Measurements from ENCODE around the gene CNEP1R1. TPM values are rescaled to one million over a fixed set of nuclear protein-coding genes. Genes with fewer than 3 reads are reported as not detected.

Gene CNEP1R1
- total RNA-seq, 1 experiment from 2014 or later, result 12.2 TPM

DNA sequence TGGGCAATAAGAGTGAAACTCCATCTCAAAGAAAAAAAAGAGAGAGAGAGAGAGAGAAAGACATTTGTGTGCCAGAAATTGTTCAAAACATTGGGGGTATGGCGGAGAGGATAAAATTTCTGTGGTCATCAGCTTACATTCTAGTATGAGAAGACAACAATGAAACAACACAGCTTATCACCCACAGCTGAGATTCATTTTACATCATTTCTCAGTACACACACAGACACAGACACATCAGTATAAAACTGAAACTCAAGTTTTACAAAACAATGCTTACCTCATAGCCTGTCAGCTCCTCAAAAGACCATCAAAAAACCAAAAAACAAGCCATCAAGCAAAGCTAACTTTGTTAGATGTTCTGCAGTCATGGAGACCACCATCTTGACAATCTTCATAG is 31.4 kb upstream of the CNEP1R1 start:
- BruUV-seq (replicated peaks), result no TSS peak
- Histone ChIP-seq H3K4me3 (no peak overlapping the region), H4K20me1 (ENCODE audit: insufficient read depth) (no peaks in the 10 kb centered on the region), H3K9me3 (ENCODE audit: insufficient read depth, low read depth) (no peaks in the 10 kb centered on the region), H3K9me2 (ENCODE audit: insufficient read depth) (no peaks in the 10 kb centered on the region), H3K4me2 (no peak overlapping the region), H3K36me3 (ENCODE audit: low read depth) (no peaks in the 10 kb centered on the region), H3F3A (ENCODE audit: insufficient read depth, low read depth) (no peaks in the 10 kb centered on the region), H3K4me1 (replicated peaks; ENCODE audit: insufficient read depth) (no peaks in the 10 kb centered on the region), H3K79me2 (ENCODE audit: low read depth) (no peaks in the 10 kb centered on the region), H2AFZ (no peak overlapping the region), H3K27me3 (ENCODE audit: insufficient read depth, low read depth) (peaks cover 44% of the 10 kb centered on the region), H3K27ac (no peak overlapping the region)
- TF ChIP-seq, protein P1, sequence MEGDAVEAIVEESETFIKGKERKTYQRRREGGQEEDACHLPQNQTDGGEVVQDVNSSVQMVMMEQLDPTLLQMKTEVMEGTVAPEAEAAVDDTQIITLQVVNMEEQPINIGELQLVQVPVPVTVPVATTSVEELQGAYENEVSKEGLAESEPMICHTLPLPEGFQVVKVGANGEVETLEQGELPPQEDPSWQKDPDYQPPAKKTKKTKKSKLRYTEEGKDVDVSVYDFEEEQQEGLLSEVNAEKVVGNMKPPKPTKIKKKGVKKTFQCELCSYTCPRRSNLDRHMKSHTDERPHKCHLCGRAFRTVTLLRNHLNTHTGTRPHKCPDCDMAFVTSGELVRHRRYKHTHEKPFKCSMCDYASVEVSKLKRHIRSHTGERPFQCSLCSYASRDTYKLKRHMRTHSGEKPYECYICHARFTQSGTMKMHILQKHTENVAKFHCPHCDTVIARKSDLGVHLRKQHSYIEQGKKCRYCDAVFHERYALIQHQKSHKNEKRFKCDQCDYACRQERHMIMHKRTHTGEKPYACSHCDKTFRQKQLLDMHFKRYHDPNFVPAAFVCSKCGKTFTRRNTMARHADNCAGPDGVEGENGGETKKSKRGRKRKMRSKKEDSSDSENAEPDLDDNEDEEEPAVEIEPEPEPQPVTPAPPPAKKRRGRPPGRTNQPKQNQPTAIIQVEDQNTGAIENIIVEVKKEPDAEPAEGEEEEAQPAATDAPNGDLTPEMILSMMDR (conservative IDR thresholded peaks at IDR 0.05), result no peak
- no peak for TF ChIP-seq EZH2 (IDR thresholded peaks at IDR 0.05; ENCODE audit: low read depth)
- ChIA-PET POLR2A (ENCODE audit: unreplicated experiment) (no interaction called here), CTCF (no interaction called here)
- intact Hi-C loops (cut with micrococcal nuclease; ENCODE audit: unreplicated experiment), result no loop called here
- DNase-seq, result no peak

DNA sequence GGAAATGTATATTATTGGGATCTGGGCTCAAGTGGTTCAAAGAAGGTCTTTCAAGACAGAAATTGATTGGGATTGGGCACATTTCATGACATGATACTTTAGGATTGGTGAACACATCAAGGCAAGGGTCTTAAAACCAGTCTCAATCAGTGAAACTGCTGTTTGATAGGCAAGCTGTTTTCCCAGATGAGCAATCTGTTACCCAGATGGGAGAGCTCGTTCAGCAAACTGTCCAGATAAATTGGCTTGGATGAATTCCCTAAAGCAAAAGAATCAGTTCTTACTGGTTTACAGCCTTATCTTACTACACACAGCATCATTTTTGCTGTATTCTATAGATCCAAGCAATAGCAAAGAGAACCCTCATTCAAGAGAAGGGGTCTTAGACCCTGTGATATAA is 31.0 kb upstream of the CNEP1R1 start:
- intact Hi-C loops (cut with micrococcal nuclease; ENCODE audit: unreplicated experiment), result no loop called here
- Histone ChIP-seq H4K20me1 (ENCODE audit: insufficient read depth) (no peaks in the 10 kb centered on the region), H3K4me3 (no peak overlapping the region), H3K9me3 (ENCODE audit: insufficient read depth, low read depth) (no peaks in the 10 kb centered on the region), H3F3A (ENCODE audit: insufficient read depth, low read depth) (no peaks in the 10 kb centered on the region), H3K27me3 (ENCODE audit: insufficient read depth, low read depth) (peaks cover 48% of the 10 kb centered on the region), H3K9me2 (ENCODE audit: insufficient read depth) (no peaks in the 10 kb centered on the region), H3K79me2 (ENCODE audit: low read depth) (no peaks in the 10 kb centered on the region), H3K36me3 (ENCODE audit: low read depth) (no peaks in the 10 kb centered on the region), H3K4me1 (replicated peaks; ENCODE audit: insufficient read depth) (no peaks in the 10 kb centered on the region), H3K27ac (no peak overlapping the region), H3K4me2 (no peak overlapping the region), H2AFZ (no peak overlapping the region)
- DNase-seq, result no peak
- ChIA-PET CTCF (no interaction called here), POLR2A (ENCODE audit: unreplicated experiment) (no interaction called here)
- TF ChIP-seq, protein P1 (conservative IDR thresholded peaks at IDR 0.05), result no peak
- TF ChIP-seq EZH2 (IDR thresholded peaks at IDR 0.05; ENCODE audit: low read depth), result no peak
- no TSS peak for BruUV-seq (replicated peaks)

DNA sequence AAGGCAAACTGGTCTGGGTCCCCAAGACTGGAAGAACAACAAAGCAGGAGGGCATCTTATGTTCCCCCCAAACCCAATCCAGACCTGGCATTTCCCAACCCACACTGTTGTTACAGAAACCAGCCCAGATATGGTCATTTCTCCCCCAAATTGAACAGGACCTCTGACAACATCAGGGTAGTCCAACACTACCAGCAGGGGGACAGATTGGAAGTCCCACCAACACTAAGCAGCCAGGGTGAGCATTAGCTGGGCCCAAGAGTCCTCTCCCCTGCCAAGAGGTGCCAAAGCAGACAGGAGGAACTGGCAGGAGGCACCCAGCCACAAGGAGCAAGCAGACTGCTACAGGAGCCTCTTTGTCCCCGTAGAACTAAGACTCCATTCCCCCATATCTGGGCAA is 29.3 kb upstream of the CNEP1R1 start:
- no TSS peak for BruUV-seq (replicated peaks)
- intact Hi-C loops (cut with micrococcal nuclease; ENCODE audit: unreplicated experiment), result no loop called here
- H3K4me1 ChIP-seq (replicated peaks; ENCODE audit: insufficient read depth), result no peaks in the 10 kb centered on the region
- no peaks in the 10 kb centered on the region for H3F3A ChIP-seq (ENCODE audit: insufficient read depth, low read depth)
- no peaks in the 10 kb centered on the region for H4K20me1 ChIP-seq (ENCODE audit: insufficient read depth)
- H3K27me3 ChIP-seq (ENCODE audit: insufficient read depth, low read depth), result peaks cover 56% of the 10 kb centered on the region
- H3K9me3 ChIP-seq (ENCODE audit: insufficient read depth, low read depth), result no peaks in the 10 kb centered on the region
- POLR2A ChIA-PET (ENCODE audit: unreplicated experiment), result no interaction called here
- H3K4me2 ChIP-seq, result no peak overlapping the region
- H2AFZ ChIP-seq, result no peak overlapping the region
- H3K36me3 ChIP-seq (ENCODE audit: low read depth), result no peaks in the 10 kb centered on the region
- no peak for DNase-seq
- TF ChIP-seq, protein P1 (conservative IDR thresholded peaks at IDR 0.05), result no peak
- TF ChIP-seq EZH2 (IDR thresholded peaks at IDR 0.05; ENCODE audit: low read depth), result no peak
- H3K27ac ChIP-seq, result no peak overlapping the region
- H3K9me2 ChIP-seq (ENCODE audit: insufficient read depth), result no peaks in the 10 kb centered on the region
- H3K4me3 ChIP-seq, result no peak overlapping the region
- CTCF ChIA-PET, result no interaction called here
- no peaks in the 10 kb centered on the region for H3K79me2 ChIP-seq (ENCODE audit: low read depth)
